HG02973 (cell line): ENCODE measurements around the gene IFFO2.

Source experiments
- ATAC-seq: cut with Tn5 transposase; IDR thresholded peaks from one replicate; pipeline ENCODE4 v1.9.1; 2021; ENCODE audit warnings: moderate library complexity; ENCODE audit not compliant: unreplicated experiment

The IFFO2 gene

DNA sequence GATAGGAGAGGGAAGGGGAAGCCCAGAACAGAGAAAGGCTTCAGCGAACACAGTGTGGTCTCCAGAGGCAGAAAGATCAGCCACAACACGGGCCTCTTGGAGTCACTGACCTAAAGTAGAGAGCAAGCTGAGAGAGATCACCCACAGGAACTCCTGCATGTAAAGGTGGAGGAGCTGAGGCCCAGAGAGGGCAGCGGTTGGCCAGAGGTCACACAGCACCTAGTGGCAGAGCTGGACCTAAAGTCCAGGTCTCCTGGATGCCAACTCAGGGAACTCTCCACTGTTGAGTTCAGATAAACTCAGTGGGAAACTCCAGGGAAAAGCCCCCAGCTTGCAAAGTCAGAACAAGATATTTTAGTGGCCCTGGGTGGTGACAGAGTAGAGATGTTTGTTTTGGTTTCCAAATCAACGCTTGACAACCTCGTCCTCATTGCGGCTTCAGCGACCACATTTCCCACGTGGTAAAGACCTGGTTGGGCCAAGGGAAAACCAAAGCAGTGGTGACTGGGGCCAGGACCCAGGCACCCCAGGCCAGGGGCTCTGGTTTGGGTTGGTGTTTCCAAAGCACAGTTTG is 4.6 kb downstream of the IFFO2 start:
- ATAC-seq = peak; percentile 31

- ATAC-seq = no peak
Measured at GRCh38 chr1:18951416-18951815, 5.1 kb downstream of the IFFO2 start.

DNA sequence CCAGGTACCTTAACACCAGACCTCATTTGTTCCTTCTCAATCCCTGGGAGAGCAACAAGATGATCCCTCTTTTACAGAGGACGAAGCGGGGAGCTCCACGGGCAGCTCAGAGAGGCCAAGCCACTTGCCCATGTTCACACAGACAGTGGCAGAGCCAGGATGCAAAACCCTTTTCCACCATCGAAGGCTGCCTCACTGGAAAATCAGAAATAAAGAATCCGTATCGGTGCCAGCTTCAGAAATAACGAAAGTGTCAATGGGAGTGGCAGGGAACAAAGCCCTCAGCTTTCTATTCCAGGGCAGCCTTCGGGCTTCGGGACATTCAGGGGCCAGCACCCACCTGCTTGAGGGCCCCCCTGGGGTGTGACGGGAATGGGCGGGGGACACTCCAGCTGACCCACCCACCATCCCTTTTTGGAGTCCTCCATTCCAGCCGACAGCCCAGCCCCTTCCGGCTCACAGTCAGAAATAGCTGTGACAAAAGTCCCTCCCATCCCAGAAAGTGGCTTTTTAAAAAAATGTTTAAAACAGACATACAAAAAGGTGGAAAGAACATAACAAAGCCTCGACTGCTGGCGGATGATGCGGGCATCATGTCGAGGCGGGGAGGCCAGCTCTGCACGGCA is 6.0 kb downstream of the IFFO2 start:
- ATAC-seq = no peak

DNA sequence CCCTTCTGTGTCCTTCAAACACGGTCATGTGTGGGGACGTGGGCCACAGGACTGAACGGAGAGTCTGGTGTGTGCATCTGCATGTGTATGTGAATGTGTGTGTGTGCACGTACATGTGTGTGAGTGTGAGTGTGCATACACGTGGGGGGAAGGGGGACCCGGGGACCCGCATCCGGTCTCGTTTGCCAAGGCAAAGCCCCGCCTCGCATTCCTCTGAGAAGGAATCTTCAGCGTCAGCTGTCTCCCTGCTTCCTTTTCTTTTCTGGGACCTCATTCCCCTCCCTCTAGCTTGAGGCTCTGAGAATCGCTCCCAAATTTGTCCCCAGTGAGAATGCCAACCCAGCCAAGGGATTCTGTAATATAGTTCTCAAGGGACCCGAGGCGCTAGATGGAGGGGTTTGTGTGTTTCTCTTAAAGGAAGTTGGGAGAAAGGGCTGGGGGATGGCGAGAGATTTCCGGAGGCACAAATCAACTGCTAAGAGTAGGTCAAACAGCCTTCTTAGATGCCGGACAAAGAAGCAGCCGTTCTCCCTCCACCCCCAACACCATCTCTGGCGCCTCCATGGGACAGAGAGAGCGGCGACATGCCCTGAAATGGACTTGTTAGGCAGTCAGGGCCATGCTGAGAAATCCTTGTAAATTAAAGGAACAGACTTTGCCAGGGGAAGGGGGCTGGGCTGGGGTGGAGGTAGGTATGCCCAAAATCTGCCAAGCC is 6.6 kb downstream of the IFFO2 start:
- ATAC-seq = no peak

DNA sequence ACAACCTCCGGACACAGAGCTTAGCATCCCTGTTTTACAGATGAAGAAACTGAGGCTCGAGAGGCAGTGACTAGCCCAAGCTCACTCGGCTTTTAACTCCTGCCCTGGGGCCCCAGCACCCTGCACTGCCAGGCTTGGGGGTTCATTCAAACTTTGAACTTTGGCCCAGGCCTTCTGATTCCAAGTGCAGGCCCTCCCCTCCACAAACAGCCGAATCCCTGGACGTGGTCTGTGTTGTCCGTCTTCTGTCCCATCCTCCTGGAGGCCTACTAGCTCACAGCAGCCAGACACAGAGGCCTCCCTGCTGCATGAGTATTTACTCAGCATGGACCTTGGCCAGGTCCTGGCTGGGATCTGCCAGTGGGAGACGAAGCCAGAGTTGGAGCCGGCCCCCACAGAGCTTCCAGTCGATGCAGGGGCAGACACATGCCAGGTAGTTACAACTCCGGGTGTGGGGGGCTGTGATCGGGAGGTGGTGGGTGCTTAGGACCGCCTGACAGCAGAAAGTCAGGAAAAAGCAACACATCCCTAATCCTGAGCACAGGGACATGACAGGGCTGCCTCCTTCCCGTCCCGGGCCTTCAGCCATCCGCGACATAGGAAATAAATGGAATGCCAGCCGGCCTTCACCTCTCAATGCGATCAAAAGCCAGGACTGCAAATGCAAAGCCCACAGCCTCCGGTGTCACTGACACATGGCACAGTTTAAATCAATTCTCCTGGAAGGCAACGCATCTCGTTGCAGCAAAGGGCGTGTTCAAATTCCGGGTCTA is 7.4 kb downstream of the IFFO2 start:
- no peak for ATAC-seq

DNA sequence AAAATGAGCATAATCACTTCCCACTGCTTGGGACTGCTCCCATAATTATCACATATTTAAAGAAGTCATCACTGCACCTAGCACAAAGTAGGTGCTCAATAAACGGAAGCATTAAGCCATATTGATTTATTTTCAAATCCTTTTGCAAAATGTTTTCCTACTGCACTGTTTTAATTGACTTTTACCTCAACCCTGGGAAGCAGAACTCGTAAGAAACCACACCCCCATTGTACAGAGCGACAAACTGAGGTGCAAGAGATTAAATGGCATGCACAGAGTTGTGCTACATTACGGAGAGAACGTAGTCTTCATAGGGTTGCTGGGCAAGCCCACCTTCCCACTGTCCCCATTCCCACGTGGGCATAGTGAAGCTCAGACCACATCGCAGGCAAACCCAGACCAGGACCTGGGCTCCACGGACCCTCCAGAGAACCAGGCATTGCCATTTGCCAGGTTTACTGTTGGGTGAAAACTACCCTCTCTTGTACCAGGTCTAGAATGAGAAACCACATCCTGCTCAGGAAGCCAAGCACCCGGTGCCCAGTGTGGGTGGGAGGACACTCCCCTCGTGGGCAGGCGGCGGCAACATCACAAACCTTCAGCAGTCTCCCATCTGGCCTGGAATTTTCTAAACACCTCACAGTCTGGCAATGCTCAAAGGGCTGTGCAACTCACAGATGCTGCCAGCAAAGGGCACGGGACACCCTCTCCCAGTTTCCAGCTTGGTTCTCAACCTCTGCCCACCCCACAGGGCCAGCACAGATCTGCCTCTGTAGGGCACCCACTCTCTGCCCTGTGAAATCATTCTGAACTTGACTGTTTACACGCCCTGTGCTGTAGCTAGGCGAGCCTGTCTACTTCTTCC is 8.2 kb downstream of the IFFO2 start:
- ATAC-seq = no peak

DNA sequence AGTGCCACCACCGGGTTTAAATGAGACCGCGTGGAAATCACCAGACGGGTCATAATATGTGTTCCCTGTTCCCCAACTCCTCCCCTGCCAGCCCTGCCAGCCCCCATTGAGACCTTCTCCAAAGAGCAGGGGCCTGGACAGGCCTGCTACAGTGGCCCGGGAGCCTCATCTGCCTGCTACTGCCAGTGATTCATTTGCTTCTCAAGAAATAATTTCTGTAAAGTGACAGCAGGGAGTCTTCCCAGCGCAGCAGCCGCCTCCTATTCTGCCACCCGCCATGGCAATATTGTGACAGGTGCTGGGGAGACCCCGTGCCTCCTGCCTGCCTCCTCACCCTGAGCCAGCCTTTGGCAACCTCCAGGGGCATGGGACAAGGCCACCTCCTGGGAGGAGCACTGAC is 8.9 kb downstream of the IFFO2 start:
- no peak for ATAC-seq

DNA sequence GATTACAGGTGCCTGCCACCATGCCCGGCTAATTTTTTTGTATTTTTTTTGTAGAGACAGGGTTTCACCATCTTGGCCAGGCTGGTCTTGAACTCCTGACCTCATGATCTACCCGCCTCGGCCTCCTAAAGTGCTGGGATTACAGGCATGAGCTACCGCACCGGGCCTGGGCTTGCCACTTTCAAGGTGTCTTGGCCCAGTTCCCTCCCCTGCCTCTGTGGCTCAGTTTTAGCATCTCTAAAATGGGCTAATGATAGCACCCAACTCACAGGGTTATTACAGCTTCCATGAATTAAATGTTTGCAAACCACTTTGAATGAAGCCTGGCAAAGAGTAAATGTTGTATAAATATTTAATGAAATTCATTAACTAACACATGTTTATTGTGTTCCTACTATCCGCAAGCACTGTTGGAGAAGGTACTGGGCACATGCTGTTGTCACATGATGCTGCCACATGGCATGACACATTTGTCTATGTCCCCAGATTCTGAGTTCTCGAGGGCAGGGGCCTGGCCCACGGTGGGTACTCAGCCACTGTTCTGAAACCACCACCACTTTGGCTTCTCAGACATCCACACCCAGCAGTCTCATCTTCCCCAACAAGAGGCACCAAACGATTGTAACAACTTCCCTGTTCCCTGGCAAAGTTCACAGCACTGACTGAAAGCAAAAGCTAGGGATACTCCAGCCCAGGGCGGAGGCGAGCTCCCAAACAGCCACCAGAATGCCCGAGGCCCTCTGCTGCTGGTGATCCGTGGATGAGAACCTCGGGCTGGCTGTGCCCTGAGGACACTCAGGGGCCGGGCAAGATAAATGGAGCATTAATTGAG is 9.7 kb downstream of the IFFO2 start:
- ATAC-seq = no peak

DNA sequence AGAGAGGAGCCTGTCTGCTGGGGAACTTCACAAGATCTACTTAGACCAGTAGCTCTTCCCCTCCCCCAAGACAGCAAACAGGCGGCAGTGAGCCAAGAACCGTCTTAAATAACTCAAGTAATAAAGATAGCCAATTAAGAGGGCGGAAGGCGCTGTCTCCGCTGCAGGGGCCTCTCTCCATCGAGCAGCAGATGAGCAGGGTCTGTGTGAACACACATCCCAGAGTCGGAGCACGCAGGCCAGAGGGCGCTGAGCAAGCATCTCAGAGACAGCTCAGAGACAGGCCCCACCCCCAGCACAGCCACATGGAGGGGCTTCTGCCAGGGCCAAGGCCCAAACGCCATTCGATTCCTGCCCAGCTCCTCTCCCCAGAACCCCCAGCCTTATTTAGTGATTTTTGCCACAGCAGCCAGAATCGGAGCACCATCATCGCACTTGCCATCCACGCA is 11.1 kb downstream of the IFFO2 start:
- ATAC-seq = no peak

DNA sequence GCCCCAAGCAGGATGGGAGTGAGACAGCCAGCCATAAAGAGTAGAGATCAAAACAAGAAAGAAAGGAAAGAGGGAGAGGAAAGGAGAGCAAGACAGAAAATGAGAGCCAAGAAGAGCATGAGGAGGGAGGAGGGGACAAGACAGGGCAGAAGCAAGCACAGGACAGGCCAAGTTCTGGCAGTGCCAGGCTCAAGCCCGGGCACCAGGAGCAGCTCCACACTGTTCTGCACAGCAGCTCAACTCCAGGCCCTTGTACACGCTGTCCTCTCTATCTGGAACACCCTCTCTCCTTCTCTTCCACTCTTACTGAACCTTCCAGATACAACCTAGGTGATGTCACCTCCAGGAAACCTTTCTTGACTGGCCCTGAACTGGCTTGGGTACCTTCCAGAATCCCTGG is 11.7 kb downstream of the IFFO2 start:
- no peak for ATAC-seq

GRCh38 chr1:18943914-18944572 is 12.4 kb downstream of the IFFO2 start:
- ATAC-seq = no peak

DNA sequence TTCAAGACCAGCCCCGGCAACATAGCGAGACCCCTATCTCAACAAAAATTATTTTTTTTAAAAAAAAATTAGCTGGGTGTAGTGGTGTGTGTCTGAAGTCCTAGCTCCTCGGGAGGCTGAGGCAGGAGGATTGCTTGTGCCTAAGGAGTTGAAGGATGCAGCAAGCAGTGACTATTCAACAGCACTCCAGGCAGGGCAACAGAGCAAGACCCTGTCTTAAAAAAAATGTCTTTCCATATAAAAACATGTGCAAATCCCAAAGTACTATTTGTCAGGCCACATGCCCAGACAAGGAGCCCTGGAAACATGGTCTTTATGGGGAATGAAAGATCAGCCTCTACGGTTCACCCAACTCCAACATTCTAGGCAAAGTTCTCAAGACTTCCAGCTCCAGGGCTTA is 13.3 kb downstream of the IFFO2 start:
- no peak for ATAC-seq

DNA sequence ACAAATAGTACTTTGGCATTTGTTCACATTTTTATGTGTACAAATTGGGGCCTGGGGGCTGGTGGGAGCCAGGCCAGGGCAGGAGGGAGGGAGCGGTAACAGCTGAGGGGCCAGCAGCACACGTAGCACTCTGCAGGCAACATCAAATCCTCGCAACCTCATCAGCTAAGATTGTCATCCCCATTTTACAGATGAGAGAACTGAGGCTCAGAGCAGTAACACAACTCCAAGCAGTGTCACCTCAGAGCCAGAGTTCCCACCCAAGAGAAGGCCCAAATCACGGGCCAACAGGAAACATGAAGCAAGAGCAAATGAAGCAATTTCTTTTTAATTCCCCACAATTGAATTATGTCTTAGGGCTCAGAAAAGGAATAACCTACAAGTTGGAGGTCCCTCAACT is 14.1 kb downstream of the IFFO2 start:
- ATAC-seq = no peak

- no peak for ATAC-seq
Measured at GRCh38 chr1:18941221-18942141, 15.0 kb downstream of the IFFO2 start.

- ATAC-seq = no peak
Measured at GRCh38 chr1:18940303-18941020, 16.0 kb downstream of the IFFO2 start.

GRCh38 chr1:18939398-18940302 is 16.8 kb downstream of the IFFO2 start:
- no peak for ATAC-seq

GRCh38 chr1:18938707-18939070 is 17.8 kb downstream of the IFFO2 start:
- no peak for ATAC-seq
